Gastrocnemius medialis (tissue), 4 donors: Measurements from ENCODE around the gene OTUD7B.

Source experiments
- POLR2A ChIP-seq, 2 donors: fragments of 450-650 bp; IDR thresholded peaks; one replicate each; pipeline ENCODE4 v1.6.1; 2017; ENCODE audit warnings: antibody characterized with exemption in 2 of 2, mild to moderate bottlenecking in 2 of 2, moderate library complexity in 2 of 2
- TF ChIP-seq, protein P1 (sequence below), 5 experiments: fragments of 450-650 bp in 3 of 5; fragments of 200-600 bp in 2 of 5; sonication (generic) in 2 of 5; IDR thresholded peaks in 4 of 5; conservative IDR thresholded peaks in 1 of 5; 1 replicate in 4 of 5; 2 replicates in 1 of 5; pipeline ENCODE4 v1.5.1; 2016 to 2019; ENCODE audit warnings: antibody characterized with exemption in 5 of 5, mild to moderate bottlenecking in 3 of 5, moderate library complexity in 3 of 5

DNA sequence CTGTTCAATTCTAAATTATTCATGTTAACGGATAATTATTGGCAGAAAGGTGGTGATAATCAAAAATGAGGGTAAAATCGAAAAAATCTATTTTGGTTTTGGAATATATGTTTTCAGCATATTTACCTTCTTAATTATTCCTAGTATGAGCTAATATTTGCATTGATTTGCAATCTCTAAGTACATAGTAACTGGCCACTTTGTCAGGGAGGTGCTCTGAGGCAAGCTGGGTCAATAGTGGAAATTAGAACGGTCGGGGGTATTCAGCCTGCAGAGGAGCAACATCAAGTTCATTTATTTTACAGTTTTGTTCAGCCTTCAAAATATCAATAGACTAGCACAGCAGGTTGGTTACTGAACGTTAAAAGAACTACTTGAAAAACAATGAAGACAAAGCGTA, 1.8 kb downstream of the OTUD7B start:
- TF ChIP-seq, protein P1, sequence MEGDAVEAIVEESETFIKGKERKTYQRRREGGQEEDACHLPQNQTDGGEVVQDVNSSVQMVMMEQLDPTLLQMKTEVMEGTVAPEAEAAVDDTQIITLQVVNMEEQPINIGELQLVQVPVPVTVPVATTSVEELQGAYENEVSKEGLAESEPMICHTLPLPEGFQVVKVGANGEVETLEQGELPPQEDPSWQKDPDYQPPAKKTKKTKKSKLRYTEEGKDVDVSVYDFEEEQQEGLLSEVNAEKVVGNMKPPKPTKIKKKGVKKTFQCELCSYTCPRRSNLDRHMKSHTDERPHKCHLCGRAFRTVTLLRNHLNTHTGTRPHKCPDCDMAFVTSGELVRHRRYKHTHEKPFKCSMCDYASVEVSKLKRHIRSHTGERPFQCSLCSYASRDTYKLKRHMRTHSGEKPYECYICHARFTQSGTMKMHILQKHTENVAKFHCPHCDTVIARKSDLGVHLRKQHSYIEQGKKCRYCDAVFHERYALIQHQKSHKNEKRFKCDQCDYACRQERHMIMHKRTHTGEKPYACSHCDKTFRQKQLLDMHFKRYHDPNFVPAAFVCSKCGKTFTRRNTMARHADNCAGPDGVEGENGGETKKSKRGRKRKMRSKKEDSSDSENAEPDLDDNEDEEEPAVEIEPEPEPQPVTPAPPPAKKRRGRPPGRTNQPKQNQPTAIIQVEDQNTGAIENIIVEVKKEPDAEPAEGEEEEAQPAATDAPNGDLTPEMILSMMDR (IDR thresholded peaks at IDR 0.05 in 4 of 5, conservative IDR thresholded peaks at IDR 0.05 in 1 of 5): no peak
- TF ChIP-seq POLR2A (IDR thresholded peaks at IDR 0.05): no peak
